ENCODE results near the gene BTBD9.

DNA sequence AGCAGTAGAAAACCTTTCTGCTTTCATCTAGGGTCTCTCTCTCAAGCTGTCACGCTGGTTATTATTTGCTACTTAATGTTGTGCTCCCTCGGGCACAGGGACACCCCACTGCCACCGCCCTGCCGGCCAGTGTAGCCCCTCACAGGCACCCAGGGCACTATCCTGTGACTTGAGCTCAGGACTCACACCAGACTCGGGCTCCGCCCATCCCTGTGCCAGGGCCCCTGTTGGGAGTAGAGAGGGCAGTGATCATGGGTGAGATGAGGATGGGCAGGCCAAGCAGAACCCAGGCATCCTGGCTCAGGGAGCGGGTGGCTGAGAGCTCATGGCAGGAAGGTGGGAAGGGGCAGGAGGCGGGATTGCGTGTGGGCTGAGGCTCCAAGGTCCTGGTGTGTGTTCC, 448.3 kb downstream of the BTBD9 start:
- TF ChIP-seq EZH2phosphoT487 (IDR thresholded peaks at IDR 0.05; ENCODE audit: insufficient read depth, low read depth) (no peak), EZH2 (IDR thresholded peaks at IDR 0.05; ENCODE audit: insufficient read depth, poor library complexity, severe bottlenecking) (no peak)

Measured in GM23248 (cell line).